IMR-90 (cell line): ENCODE data around the gene APOF. TPM values are rescaled to one million over a fixed set of nuclear protein-coding genes. Genes with fewer than 3 reads are reported as not detected.

Experiments used
- ATAC-seq: fragments of 200-7000 bp; cut with Tn5 transposase; 2 replicates; pipeline ENCODE4 v1.9.1; 2020; ENCODE audit warnings: low read depth, mild to moderate bottlenecking, moderate library complexity
- BruUV-seq: library from RNA; stranded (reverse); fragments of 400-500 nt; replicated peaks from 2 replicates; lab custom pipeline; 2021; lab: Mats Ljungman, UMichigan
- CTCF ChIA-PET: fragments of 300-600 bp; formaldehyde crosslinking; extraction: SDS; loops from one replicate; lab custom pipeline; 2021; ENCODE audit warnings: antibody characterized with exemption; lab: Yijun Ruan, JAX
- POLR2A ChIA-PET: fragments of 300-600 bp; sonication (Branson Sonifier 250); formaldehyde crosslinking; loops from one replicate; lab custom pipeline; 2022; ENCODE audit warnings: antibody characterized with exemption; ENCODE audit not compliant: unreplicated experiment; lab: Charles Lee
- DNase-seq: peaks from one replicate; pipeline ENCODE4 v3.0.0; 2013
- H2AFZ ChIP-seq: replicated peaks from 2 replicates; pipeline ENCODE3; 2013; ENCODE audit warnings: low read length, mild to moderate bottlenecking; ENCODE audit not compliant: poor library complexity
- H2AK5ac ChIP-seq: 2 replicates; pipeline ENCODE4 v1.6.1; 2013; ENCODE audit warnings: low read depth, low read length, inconsistent platforms
- H2AK9ac ChIP-seq: replicated peaks from 2 replicates; pipeline ENCODE3; 2013; ENCODE audit warnings: mild to moderate bottlenecking, low read depth, low read length, moderate library complexity; ENCODE audit not compliant: poor library complexity
- H2BK120ac ChIP-seq: 2 replicates; pipeline ENCODE4 v1.6.1; 2013; ENCODE audit warnings: low read depth, low read length, inconsistent platforms
- H2BK15ac ChIP-seq: 3 replicates; pipeline ENCODE4 v1.6.1; 2013; ENCODE audit warnings: low read depth, low read length, inconsistent platforms
- H2BK20ac ChIP-seq: 2 replicates; pipeline ENCODE4 v1.6.1; 2013; ENCODE audit warnings: low read depth, mild to moderate bottlenecking, inconsistent platforms, low read length, moderate library complexity
- H2BK5ac ChIP-seq: 2 replicates; pipeline ENCODE4 v1.6.1; 2013; ENCODE audit warnings: mild to moderate bottlenecking, low read depth, low read length, inconsistent platforms; ENCODE audit not compliant: poor library complexity, severe bottlenecking
- H3K14ac ChIP-seq: replicated peaks from 2 replicates; pipeline ENCODE4 v1.6.1; 2013; ENCODE audit warnings: low read depth, low read length, inconsistent platforms
- H3K18ac ChIP-seq: 2 replicates; pipeline ENCODE4 v1.6.1; 2013; ENCODE audit warnings: low read depth, low read length, control low read depth
- H3K23ac ChIP-seq: 2 replicates; pipeline ENCODE4 v1.6.1; 2013; ENCODE audit warnings: low read depth, low read length, inconsistent platforms
- H3K27ac ChIP-seq: 2 replicates; pipeline ENCODE4 v1.5.1; 2013; ENCODE audit warnings: mild to moderate bottlenecking, control low read depth, low read length; ENCODE audit not compliant: insufficient read depth
- H3K27me3 ChIP-seq: 2 replicates; pipeline ENCODE4 v1.6.1; 2013; ENCODE audit warnings: low read length; ENCODE audit not compliant: control insufficient read depth, insufficient read depth
- H3K36me3 ChIP-seq: 2 replicates; pipeline ENCODE4 v1.6.1; 2013; ENCODE audit warnings: low read length, mixed read lengths; ENCODE audit not compliant: control insufficient read depth, insufficient read depth
- H3K4ac ChIP-seq: 2 replicates; pipeline ENCODE4 v1.6.1; 2013; ENCODE audit warnings: low read depth, low read length, inconsistent platforms
- H3K4me1 ChIP-seq: 2 replicates; pipeline ENCODE4 v1.6.1; 2013; ENCODE audit warnings: low read length, mixed read lengths; ENCODE audit not compliant: control insufficient read depth, insufficient read depth
- H3K4me2 ChIP-seq: 2 replicates; pipeline ENCODE4 v1.6.1; 2013; ENCODE audit warnings: low read depth, mild to moderate bottlenecking, control low read depth, low read length, moderate library complexity
- H3K4me3 ChIP-seq: 2 replicates; pipeline ENCODE4 v1.5.1; 2013; ENCODE audit warnings: low read depth, mild to moderate bottlenecking, control low read depth, low read length, moderate library complexity; ENCODE audit not compliant: insufficient read depth
- H3K56ac ChIP-seq: 2 replicates; pipeline ENCODE4 v1.6.1; 2013; ENCODE audit warnings: low read length, inconsistent platforms; ENCODE audit not compliant: insufficient read depth; ENCODE audit errors: extremely low read depth
- H3K79me1 ChIP-seq, 2 experiments: 2 replicates each; pipeline ENCODE4 v1.6.1; 2013; ENCODE audit warnings: low read length in 2 of 2, inconsistent platforms in 1 of 2, low read depth in 1 of 2
- H3K9ac ChIP-seq: 2 replicates; pipeline ENCODE4 v1.6.1; 2013; ENCODE audit warnings: low read depth, low read length, control low read depth
- H3K9me1 ChIP-seq: 2 replicates; pipeline ENCODE4 v1.6.1; 2013; ENCODE audit warnings: low read length, inconsistent platforms; ENCODE audit not compliant: insufficient read depth
- H3K9me3 ChIP-seq: 2 replicates; pipeline ENCODE4 v1.6.1; 2013; ENCODE audit warnings: low read length; ENCODE audit not compliant: control insufficient read depth, insufficient read depth
- H4K20me1 ChIP-seq: 2 replicates; pipeline ENCODE4 v1.6.1; 2013; ENCODE audit warnings: low read length, inconsistent platforms; ENCODE audit not compliant: insufficient read depth
- H4K5ac ChIP-seq: 2 replicates; pipeline ENCODE4 v1.6.1; 2013; ENCODE audit warnings: mild to moderate bottlenecking, low read depth, low read length, control low read depth
- H4K8ac ChIP-seq, 2 experiments: 2 replicates each; pipeline ENCODE4 v1.6.1; 2013; ENCODE audit warnings: low read depth in 2 of 2, low read length in 2 of 2, control low read depth in 1 of 2, inconsistent platforms in 1 of 2
- H4K91ac ChIP-seq: 2 replicates; pipeline ENCODE4 v1.6.1; 2013; ENCODE audit warnings: low read depth, low read length, inconsistent platforms; ENCODE audit not compliant: insufficient read depth
- BHLHE40 ChIP-seq: fragments of 150-350 bp; IDR thresholded peaks from 2 replicates; pipeline ENCODE4 v1.6.1; 2016; ENCODE audit warnings: mild to moderate bottlenecking, low read depth, low read length
- CEBPB ChIP-seq: IDR thresholded peaks from 2 replicates; pipeline ENCODE4 v1.6.1; 2012; ENCODE audit warnings: low read depth, low read length, improper control_type of control experiment
- CHD1 ChIP-seq: IDR thresholded peaks from 2 replicates; pipeline ENCODE4 v1.6.1; 2012; ENCODE audit warnings: low read depth, low read length, improper control_type of control experiment
- FOS ChIP-seq: fragments of 150-350 bp; IDR thresholded peaks from 2 replicates; pipeline ENCODE4 v1.6.1; 2016; ENCODE audit warnings: low read depth, low read length
- MAFK ChIP-seq: IDR thresholded peaks from 2 replicates; pipeline ENCODE4 v1.6.1; 2012; ENCODE audit warnings: low read depth, low read length, improper control_type of control experiment
- MAZ ChIP-seq: IDR thresholded peaks from 2 replicates; pipeline ENCODE4 v1.6.1; 2012; ENCODE audit warnings: low read depth, mild to moderate bottlenecking, low read length, improper control_type of control experiment, moderate library complexity, borderline replicate concordance
- MXI1 ChIP-seq: IDR thresholded peaks from 2 replicates; pipeline ENCODE4 v1.6.1; 2012; ENCODE audit warnings: low read depth, mild to moderate bottlenecking, low read length, moderate library complexity, borderline replicate concordance
- NFE2L2 ChIP-seq: fragments of 150-350 bp; IDR thresholded peaks from 2 replicates; pipeline ENCODE4 v1.6.1; 2016; ENCODE audit warnings: low read depth, mild to moderate bottlenecking, low read length
- POLR2A ChIP-seq: IDR thresholded peaks from 2 replicates; pipeline ENCODE4 v1.6.1; 2012; ENCODE audit warnings: mild to moderate bottlenecking, low read depth, low read length
- RAD21 ChIP-seq: IDR thresholded peaks from 2 replicates; pipeline ENCODE4 v1.6.1; 2012; ENCODE audit warnings: low read length, improper control_type of control experiment
- RCOR1 ChIP-seq: IDR thresholded peaks from 2 replicates; pipeline ENCODE4 v1.6.1; 2012; ENCODE audit warnings: mild to moderate bottlenecking, low read length, improper control_type of control experiment; ENCODE audit not compliant: insufficient replicate concordance
- RFX5 ChIP-seq: IDR thresholded peaks from 2 replicates; pipeline ENCODE4 v1.8.0; 2012; ENCODE audit warnings: low read depth, mild to moderate bottlenecking, low read length, moderate library complexity
- SMC3 ChIP-seq: fragments of 150-350 bp; IDR thresholded peaks from 2 replicates; pipeline ENCODE4 v1.6.1; 2016; ENCODE audit warnings: low read depth, mild to moderate bottlenecking, antibody characterized with exemption, low read length, moderate library complexity
- WGBS, 2 experiments: methylation state at CpG; one replicate each; pipeline versions ENCODE4 v1.1.5 to v1.1.7; 2013; ENCODE audit warnings: missing lambda C conversion rate in 2 of 2; ENCODE audit not compliant: insufficient read length in 1 of 2; ENCODE audit errors: extremely low coverage in 2 of 2; 5-methylcytosine and 5-hydroxymethylcytosine counted together
- dilution Hi-C: fragments of 300-500 bp; cut with HindIII; formaldehyde crosslinking; loops from one replicate; pipeline ENCODE4 v1.14.3; 2018; ENCODE audit warnings: low sequenced_read_pairs; ENCODE audit not compliant: unreplicated experiment
- in situ Hi-C: fragments of 300-500 bp; cut with MboI; formaldehyde crosslinking; loops from 3 replicates; pipeline ENCODE4 v1.14.3; 2019; ENCODE audit warnings: low sequenced_read_pairs, inconsistent platforms, mixed read lengths
- intact Hi-C: fragments of 100-400 bp; cut with micrococcal nuclease; formaldehyde crosslinking; loops from 2 replicates; pipeline ENCODE4 v1.10.0; 2022
- polyA plus RNA-seq, 3 experiments: library from polyadenylated mRNA; depleted of rRNA; stranded (reverse); fragments of >200 nt; gene quantifications; 2 replicates each; pipeline ENCODE4 v1.2.3, GENCODE V29; 2012; ENCODE audit warnings: low replicate concordance in 1 of 3
- total RNA-seq: library from RNA; depleted of rRNA; stranded (reverse); fragments of >200 nt; gene quantifications from 2 replicates; pipeline ENCODE4 v1.2.3, GENCODE V29; 2012
- TF ChIP-seq, protein P1 (sequence below): fragments of 150-350 bp; IDR thresholded peaks from 2 replicates; pipeline ENCODE4 v1.6.1; 2016; ENCODE audit warnings: low read depth, mild to moderate bottlenecking, low read length, moderate library complexity, borderline replicate concordance
- TF ChIP-seq, protein P2 (sequence below): conservative IDR thresholded peaks from 2 replicates; pipeline ENCODE4 v1.5.1; 2012; ENCODE audit warnings: mild to moderate bottlenecking, low read depth, low read length, improper control_type of control experiment
- TF ChIP-seq, protein P3 (sequence below): fragments of 150-350 bp; IDR thresholded peaks from 2 replicates; pipeline ENCODE4 v1.6.1; 2017; ENCODE audit warnings: mild to moderate bottlenecking, antibody characterized with exemption, low read length, low read depth

APOF gene
- total and polyA plus RNA-seq, 2 of the 4 experiments (the other 2 are of a cell fraction) = not detected

DNA sequence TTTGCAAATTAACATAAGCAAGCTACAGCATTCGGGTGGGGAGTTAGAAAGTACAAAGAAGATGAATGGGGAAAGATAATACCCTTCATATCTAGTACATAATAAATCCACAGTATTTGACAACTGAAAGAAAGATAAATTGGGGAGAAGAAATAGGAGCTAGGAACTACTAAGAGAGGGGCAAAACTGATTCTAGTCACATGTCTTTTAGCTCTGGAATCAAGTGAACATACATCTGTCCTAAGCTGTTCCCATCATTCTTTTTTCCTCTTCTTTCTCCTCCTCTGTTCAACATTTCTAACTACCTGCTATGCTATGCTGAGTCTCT lies 15.3 kb upstream of the APOF start:
- Histone ChIP-seq H4K20me1 (no peaks in the 10 kb centered on the region), H2BK120ac (no peak overlapping the region), H2AK5ac (no peak overlapping the region), H3K9ac (no peak overlapping the region), H3K79me1 (no peaks in the 10 kb centered on the region), H3K27ac (no peak overlapping the region), H2BK20ac (no peak overlapping the region), H3K9me1 (no peaks in the 10 kb centered on the region), H3K56ac (no peak overlapping the region), H2AK9ac (no peak overlapping the region), H3K4me3 (no peak overlapping the region), H2BK15ac (no peak overlapping the region), H4K8ac (no peak overlapping the region), H3K4me1 (no peaks in the 10 kb centered on the region), H3K36me3 (no peaks in the 10 kb centered on the region), H4K91ac (no peak overlapping the region), H2AFZ (no peak overlapping the region), H3K4ac (no peak overlapping the region), H2BK5ac (no peak overlapping the region), H3K9me3 (no peaks in the 10 kb centered on the region), H3K18ac (no peak overlapping the region), H4K5ac (no peak overlapping the region), H3K27me3 (peaks cover 4% of the 10 kb centered on the region), H3K14ac (no peak overlapping the region), H3K4me2 (no peak overlapping the region), H3K23ac (no peak overlapping the region)
- WGBS, 2 experiments = no CpG with 5 or more reads among the region's 1 CpG
- ChIA-PET POLR2A (no interaction called here), CTCF (no interaction called here)
- no TSS peak for BruUV-seq
- TF ChIP-seq BHLHE40 = no peak
- TF ChIP-seq, protein P1, sequence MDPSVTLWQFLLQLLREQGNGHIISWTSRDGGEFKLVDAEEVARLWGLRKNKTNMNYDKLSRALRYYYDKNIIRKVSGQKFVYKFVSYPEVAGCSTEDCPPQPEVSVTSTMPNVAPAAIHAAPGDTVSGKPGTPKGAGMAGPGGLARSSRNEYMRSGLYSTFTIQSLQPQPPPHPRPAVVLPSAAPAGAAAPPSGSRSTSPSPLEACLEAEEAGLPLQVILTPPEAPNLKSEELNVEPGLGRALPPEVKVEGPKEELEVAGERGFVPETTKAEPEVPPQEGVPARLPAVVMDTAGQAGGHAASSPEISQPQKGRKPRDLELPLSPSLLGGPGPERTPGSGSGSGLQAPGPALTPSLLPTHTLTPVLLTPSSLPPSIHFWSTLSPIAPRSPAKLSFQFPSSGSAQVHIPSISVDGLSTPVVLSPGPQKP = no peak
- TF ChIP-seq FOS = no peak
- TF ChIP-seq MAZ = no peak
- TF ChIP-seq RCOR1 = no peak
- TF ChIP-seq MXI1 = no peak
- no peak for TF ChIP-seq CEBPB
- no peak for TF ChIP-seq NFE2L2
- TF ChIP-seq RFX5 = no peak
- TF ChIP-seq POLR2A = no peak
- no peak for TF ChIP-seq MAFK
- TF ChIP-seq, protein P2, sequence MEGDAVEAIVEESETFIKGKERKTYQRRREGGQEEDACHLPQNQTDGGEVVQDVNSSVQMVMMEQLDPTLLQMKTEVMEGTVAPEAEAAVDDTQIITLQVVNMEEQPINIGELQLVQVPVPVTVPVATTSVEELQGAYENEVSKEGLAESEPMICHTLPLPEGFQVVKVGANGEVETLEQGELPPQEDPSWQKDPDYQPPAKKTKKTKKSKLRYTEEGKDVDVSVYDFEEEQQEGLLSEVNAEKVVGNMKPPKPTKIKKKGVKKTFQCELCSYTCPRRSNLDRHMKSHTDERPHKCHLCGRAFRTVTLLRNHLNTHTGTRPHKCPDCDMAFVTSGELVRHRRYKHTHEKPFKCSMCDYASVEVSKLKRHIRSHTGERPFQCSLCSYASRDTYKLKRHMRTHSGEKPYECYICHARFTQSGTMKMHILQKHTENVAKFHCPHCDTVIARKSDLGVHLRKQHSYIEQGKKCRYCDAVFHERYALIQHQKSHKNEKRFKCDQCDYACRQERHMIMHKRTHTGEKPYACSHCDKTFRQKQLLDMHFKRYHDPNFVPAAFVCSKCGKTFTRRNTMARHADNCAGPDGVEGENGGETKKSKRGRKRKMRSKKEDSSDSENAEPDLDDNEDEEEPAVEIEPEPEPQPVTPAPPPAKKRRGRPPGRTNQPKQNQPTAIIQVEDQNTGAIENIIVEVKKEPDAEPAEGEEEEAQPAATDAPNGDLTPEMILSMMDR = no peak
- TF ChIP-seq, protein P3, sequence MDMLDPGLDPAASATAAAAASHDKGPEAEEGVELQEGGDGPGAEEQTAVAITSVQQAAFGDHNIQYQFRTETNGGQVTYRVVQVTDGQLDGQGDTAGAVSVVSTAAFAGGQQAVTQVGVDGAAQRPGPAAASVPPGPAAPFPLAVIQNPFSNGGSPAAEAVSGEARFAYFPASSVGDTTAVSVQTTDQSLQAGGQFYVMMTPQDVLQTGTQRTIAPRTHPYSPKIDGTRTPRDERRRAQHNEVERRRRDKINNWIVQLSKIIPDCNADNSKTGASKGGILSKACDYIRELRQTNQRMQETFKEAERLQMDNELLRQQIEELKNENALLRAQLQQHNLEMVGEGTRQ = no peak
- no peak for TF ChIP-seq CHD1
- no peak for TF ChIP-seq SMC3
- no peak for TF ChIP-seq RAD21
- in situ Hi-C loops (no loop called here), dilution Hi-C loops (no loop called here), intact Hi-C loops (loop anchor here (5.0 kb wide), 1 partner anchor 84 kb away; no protein-coding TSS in a partner anchor)
- ATAC-seq (no peak), DNase-seq (no peak)
